Peyer's patch (tissue), 4 donors: ENCODE results near the gene CCDC6. TPM values are rescaled to one million over a fixed set of nuclear protein-coding genes. Genes with fewer than 3 reads are reported as not detected.

Source experiments
- DNase-seq, 3 donors: peaks; one replicate each; pipeline ENCODE4 v3.0.0-alpha.2; 2017 to 2019
- H3K27ac ChIP-seq, 4 donors: fragments of 200-600 bp; sonication (generic); one replicate each; pipeline ENCODE4 v1.5.1; 2016 to 2019
- H3K27me3 ChIP-seq, 2 donors: fragments of 200-600 bp; sonication (generic); one replicate each; pipeline ENCODE4 v1.5.1; 2019
- H3K36me3 ChIP-seq, 3 donors: fragments of 200-600 bp; sonication (generic); one replicate each; pipeline ENCODE4 v1.5.1; 2016 to 2019
- H3K4me1 ChIP-seq, 4 donors: fragments of 200-600 bp; sonication (generic); one replicate each; pipeline ENCODE4 v1.5.1; 2016 to 2019
- H3K4me3 ChIP-seq, 4 donors: fragments of 200-600 bp; sonication (generic); 1 replicate in 3 of 4; 2 replicates in 1 of 4; pipeline ENCODE4 v1.5.1; 2016 to 2019; ENCODE audit warnings: mild to moderate bottlenecking in 1 of 4
- H3K9me3 ChIP-seq, 4 donors: fragments of 200-600 bp; sonication (generic); one replicate each; pipeline ENCODE4 v1.5.1; 2016 to 2019; ENCODE audit warnings: mild to moderate bottlenecking in 1 of 4
- CTCF ChIP-seq, 6 experiments: fragments of 450-650 bp in 4 of 6; fragments of 200-600 bp in 2 of 6; sonication (generic) in 1 of 6; IDR thresholded peaks; one replicate each; pipeline ENCODE4 v1.5.1; 2017 to 2019; ENCODE audit warnings: antibody characterized with exemption in 6 of 6, mild to moderate bottlenecking in 3 of 6, moderate library complexity in 1 of 6
- POLR2A ChIP-seq, 2 donors: fragments of 450-650 bp; IDR thresholded peaks; one replicate each; pipeline ENCODE4 v1.5.1; 2017; ENCODE audit warnings: antibody characterized with exemption in 2 of 2, mild to moderate bottlenecking in 2 of 2, moderate library complexity in 2 of 2
- total RNA-seq, 4 donors: library from RNA; depleted of rRNA; stranded (reverse); fragments of >200 nt; gene quantifications; one replicate each; pipeline ENCODE4 v1.1.0, GENCODE V29; 2016

Gene CCDC6
- total RNA-seq, 4 donors from 2014 or later = 41.8 to 49.6 (median 48.6) TPM

DNA sequence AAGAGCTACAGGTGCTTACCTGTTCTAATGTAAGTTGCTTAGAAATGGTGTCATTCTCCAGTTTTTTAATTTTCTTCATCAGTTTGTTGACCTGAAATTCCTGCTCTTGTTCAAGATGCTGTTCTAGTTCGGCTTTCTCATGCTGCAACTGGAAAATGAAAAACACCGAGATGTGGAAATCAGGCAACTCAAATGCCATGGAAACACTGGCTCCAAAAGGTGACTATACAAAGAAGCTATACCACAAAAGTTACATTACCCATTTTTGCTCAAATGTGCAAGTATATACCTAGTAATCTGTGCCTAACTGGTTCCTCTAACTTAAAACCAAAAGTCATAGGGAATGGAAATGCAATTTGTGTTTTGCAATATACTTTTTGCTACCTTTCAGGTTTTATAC lies 73.8 kb downstream of the CCDC6 start:
- no peak for DNase-seq
- Histone ChIP-seq H3K4me3 (no peak overlapping the region), H3K4me1 (no peaks in the 10 kb centered on the region), H3K27ac (no peak overlapping the region), H3K9me3 (no peaks in the 10 kb centered on the region), H3K27me3 (no peaks in the 10 kb centered on the region), H3K36me3 (peaks cover 0 to 2% (median 0%) of the 10 kb centered on the region in 3 donors)
- TF ChIP-seq CTCF (IDR thresholded peaks at IDR 0.05) (no peak), POLR2A (IDR thresholded peaks at IDR 0.05) (no peak)

GRCh38 chr10:59831658-59832503 lies 74.5 kb downstream of the CCDC6 start:
- H3K27ac ChIP-seq = peak overlapping the region in 2 of 4 donors; percentile 5 to 34
- TF ChIP-seq CTCF (IDR thresholded peaks at IDR 0.05) (no peak), POLR2A (IDR thresholded peaks at IDR 0.05) (no peak)
- H3K36me3 ChIP-seq = peaks cover 0 to 2% (median 0%) of the 10 kb centered on the region in 3 donors
- DNase-seq = peak in 1 of 3 donors; percentile 49
- no peaks in the 10 kb centered on the region for H3K4me1 ChIP-seq
- H3K9me3 ChIP-seq = no peaks in the 10 kb centered on the region
- H3K27me3 ChIP-seq = no peaks in the 10 kb centered on the region
- no peak overlapping the region for H3K4me3 ChIP-seq

GRCh38 chr10:59830601-59831259 lies 75.6 kb downstream of the CCDC6 start:
- Histone ChIP-seq H3K27ac (peak overlapping the region in 1 of 4 donors; percentile 34), H3K9me3 (no peaks in the 10 kb centered on the region), H3K4me1 (no peaks in the 10 kb centered on the region), H3K27me3 (no peaks in the 10 kb centered on the region), H3K36me3 (peaks cover 0 to 2% (median 0%) of the 10 kb centered on the region in 3 donors), H3K4me3 (no peak overlapping the region)
- DNase-seq = peak in 1 of 3 donors; percentile 72
- TF ChIP-seq POLR2A (IDR thresholded peaks at IDR 0.05) = no peak
- TF ChIP-seq CTCF (IDR thresholded peaks at IDR 0.05) = peak; percentile 16 to 74 (median 64)

GRCh38 chr10:59829601-59830000 lies 76.8 kb downstream of the CCDC6 start:
- TF ChIP-seq POLR2A (IDR thresholded peaks at IDR 0.05) = no peak
- no peak for TF ChIP-seq CTCF (IDR thresholded peaks at IDR 0.05)
- Histone ChIP-seq H3K4me3 (no peak overlapping the region), H3K4me1 (no peaks in the 10 kb centered on the region), H3K27ac (no peak overlapping the region), H3K36me3 (peaks cover 0 to 2% (median 0%) of the 10 kb centered on the region in 3 donors), H3K9me3 (no peaks in the 10 kb centered on the region), H3K27me3 (no peaks in the 10 kb centered on the region)
- no peak for DNase-seq

- Histone ChIP-seq H3K36me3 (peaks cover 0 to 2% (median 0%) of the 10 kb centered on the region in 3 donors), H3K4me3 (no peak overlapping the region), H3K27me3 (no peaks in the 10 kb centered on the region), H3K27ac (no peak overlapping the region), H3K4me1 (no peaks in the 10 kb centered on the region), H3K9me3 (no peaks in the 10 kb centered on the region)
- DNase-seq = no peak
- TF ChIP-seq POLR2A (IDR thresholded peaks at IDR 0.05) (no peak), CTCF (IDR thresholded peaks at IDR 0.05) (no peak)
Observed at GRCh38 chr10:59829024-59829423, 77.3 kb downstream of the CCDC6 start.
